A673 (cell line): ENCODE data around the gene TMEM271.
"Not testable (repeated sequence)": the region's sequence is repeated elsewhere in the genome, so short reads cannot be mapped to it uniquely, and the experiment has no call there.

Source experiments
- EZH2 ChIP-seq: fragments of 200-600 bp; sonication (generic); IDR thresholded peaks from 2 replicates; pipeline ENCODE4 v1.6.1; 2017; ENCODE audit warnings: borderline replicate concordance, low read depth, mild to moderate bottlenecking, mixed read lengths, antibody characterized with exemption, low read length; ENCODE audit not compliant: poor library complexity, severe bottlenecking
- TF ChIP-seq, protein P1 (sequence below): fragments of 300-800, 200-600 bp; sonication (generic); conservative IDR thresholded peaks from 2 replicates; pipeline ENCODE4 v1.5.1; 2017; ENCODE audit warnings: low read depth, mild to moderate bottlenecking, antibody characterized with exemption, low read length, moderate library complexity, mixed read lengths

DNA sequence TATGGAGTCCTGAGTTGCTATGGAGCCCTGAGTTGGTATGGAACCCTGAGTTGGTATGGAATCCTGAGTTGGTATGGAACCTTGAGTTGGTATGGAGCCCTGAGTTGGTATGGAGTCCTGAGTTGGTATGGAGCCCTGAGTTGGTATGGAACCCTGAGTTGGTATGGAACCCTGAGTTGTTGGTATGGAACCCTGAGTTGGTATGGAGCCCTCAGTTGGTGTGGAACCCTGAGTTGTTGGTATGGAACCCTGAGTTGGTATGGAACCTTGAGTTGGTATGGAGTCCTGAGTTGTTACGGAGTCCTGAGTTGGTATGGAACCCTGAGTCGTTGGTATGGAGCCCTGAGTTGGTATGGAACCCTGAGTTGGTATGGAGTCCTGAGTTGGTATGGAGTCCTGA lies 13.6 kb downstream of the TMEM271 start:
- TF ChIP-seq, protein P1, sequence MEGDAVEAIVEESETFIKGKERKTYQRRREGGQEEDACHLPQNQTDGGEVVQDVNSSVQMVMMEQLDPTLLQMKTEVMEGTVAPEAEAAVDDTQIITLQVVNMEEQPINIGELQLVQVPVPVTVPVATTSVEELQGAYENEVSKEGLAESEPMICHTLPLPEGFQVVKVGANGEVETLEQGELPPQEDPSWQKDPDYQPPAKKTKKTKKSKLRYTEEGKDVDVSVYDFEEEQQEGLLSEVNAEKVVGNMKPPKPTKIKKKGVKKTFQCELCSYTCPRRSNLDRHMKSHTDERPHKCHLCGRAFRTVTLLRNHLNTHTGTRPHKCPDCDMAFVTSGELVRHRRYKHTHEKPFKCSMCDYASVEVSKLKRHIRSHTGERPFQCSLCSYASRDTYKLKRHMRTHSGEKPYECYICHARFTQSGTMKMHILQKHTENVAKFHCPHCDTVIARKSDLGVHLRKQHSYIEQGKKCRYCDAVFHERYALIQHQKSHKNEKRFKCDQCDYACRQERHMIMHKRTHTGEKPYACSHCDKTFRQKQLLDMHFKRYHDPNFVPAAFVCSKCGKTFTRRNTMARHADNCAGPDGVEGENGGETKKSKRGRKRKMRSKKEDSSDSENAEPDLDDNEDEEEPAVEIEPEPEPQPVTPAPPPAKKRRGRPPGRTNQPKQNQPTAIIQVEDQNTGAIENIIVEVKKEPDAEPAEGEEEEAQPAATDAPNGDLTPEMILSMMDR: not testable (repeated sequence)
- TF ChIP-seq EZH2: not testable (repeated sequence)
